ENCODE results near the gene SARNP.
"Not testable (repeated sequence)": the region's sequence is repeated elsewhere in the genome, so short reads cannot be mapped to it uniquely, and the experiment has no call there.

Gene SARNP

GRCh38 chr12:55789171-55789570 lies 28.4 kb downstream of the SARNP start:
- Mint-ChIP-seq H3K4me1 (ENCODE audit: low read depth) (no peaks in the 10 kb centered on the region), H3K36me3 (ENCODE audit: low read depth) (peaks cover 61% of the 10 kb centered on the region), H3K4me3 (no peak overlapping the region), H3K27me3 (no peaks in the 10 kb centered on the region), H3K27ac (no peak overlapping the region), H3K9me3 (no peaks in the 10 kb centered on the region)

- H3K36me3 Mint-ChIP-seq (ENCODE audit: low read depth): peaks cover 61% of the 10 kb centered on the region
- no peak overlapping the region for H3K4me3 Mint-ChIP-seq
- H3K27ac Mint-ChIP-seq: no peak overlapping the region
- no peaks in the 10 kb centered on the region for H3K4me1 Mint-ChIP-seq (ENCODE audit: low read depth)
- no peaks in the 10 kb centered on the region for H3K27me3 Mint-ChIP-seq
- H3K9me3 Mint-ChIP-seq: no peaks in the 10 kb centered on the region
These were observed 29.0 kb downstream of the SARNP start for GRCh38 chr12:55788546-55788945.

- no peaks in the 10 kb centered on the region for H3K27me3 Mint-ChIP-seq
- H3K4me1 Mint-ChIP-seq (ENCODE audit: low read depth): peaks cover 7% of the 10 kb centered on the region
- no peak overlapping the region for H3K27ac Mint-ChIP-seq
- H3K36me3 Mint-ChIP-seq (ENCODE audit: low read depth): peaks cover 60% of the 10 kb centered on the region
- H3K4me3 Mint-ChIP-seq: no peak overlapping the region
- H3K9me3 Mint-ChIP-seq: no peaks in the 10 kb centered on the region
These were observed 36.8 kb downstream of the SARNP start for GRCh38 chr12:55780685-55781084.

- Mint-ChIP-seq H3K27ac (no peak overlapping the region), H3K9me3 (no peaks in the 10 kb centered on the region), H3K4me3 (no peak overlapping the region), H3K27me3 (no peaks in the 10 kb centered on the region), H3K36me3 (ENCODE audit: low read depth) (peaks cover 47% of the 10 kb centered on the region), H3K4me1 (ENCODE audit: low read depth) (peaks cover 7% of the 10 kb centered on the region)
These were observed 39.7 kb downstream of the SARNP start for GRCh38 chr12:55777856-55778255.

- Mint-ChIP-seq H3K27me3 (no peaks in the 10 kb centered on the region), H3K27ac (no peak overlapping the region), H3K36me3 (ENCODE audit: low read depth) (peaks cover 40% of the 10 kb centered on the region), H3K9me3 (no peaks in the 10 kb centered on the region), H3K4me1 (ENCODE audit: low read depth) (peaks cover 4% of the 10 kb centered on the region), H3K4me3 (no peak overlapping the region)
These were observed 45.8 kb downstream of the SARNP start for GRCh38 chr12:55771736-55772135.

GRCh38 chr12:55767156-55767555 lies 50.4 kb downstream of the SARNP start:
- H3K4me1 Mint-ChIP-seq (ENCODE audit: low read depth): peaks cover 2% of the 10 kb centered on the region
- no peak overlapping the region for H3K27ac Mint-ChIP-seq
- H3K9me3 Mint-ChIP-seq: no peaks in the 10 kb centered on the region
- peaks cover 37% of the 10 kb centered on the region for H3K36me3 Mint-ChIP-seq (ENCODE audit: low read depth)
- no peak overlapping the region for H3K4me3 Mint-ChIP-seq
- H3K27me3 Mint-ChIP-seq: no peaks in the 10 kb centered on the region

- no peaks in the 10 kb centered on the region for H3K27me3 Mint-ChIP-seq
- no peaks in the 10 kb centered on the region for H3K9me3 Mint-ChIP-seq
- peaks cover 36% of the 10 kb centered on the region for H3K36me3 Mint-ChIP-seq (ENCODE audit: low read depth)
- no peak overlapping the region for H3K27ac Mint-ChIP-seq
- peaks cover 8% of the 10 kb centered on the region for H3K4me1 Mint-ChIP-seq (ENCODE audit: low read depth)
- no peak overlapping the region for H3K4me3 Mint-ChIP-seq
These were observed 51.7 kb downstream of the SARNP start for GRCh38 chr12:55765736-55766290.

- Mint-ChIP-seq H3K4me3 (no peak overlapping the region), H3K4me1 (ENCODE audit: low read depth) (peaks cover 14% of the 10 kb centered on the region), H3K27me3 (no peaks in the 10 kb centered on the region), H3K36me3 (ENCODE audit: low read depth) (peaks cover 49% of the 10 kb centered on the region), H3K27ac (no peak overlapping the region), H3K9me3 (no peaks in the 10 kb centered on the region)
These were observed 54.9 kb downstream of the SARNP start for GRCh38 chr12:55762646-55763045.

- H3K27me3 Mint-ChIP-seq: no peaks in the 10 kb centered on the region
- no peak overlapping the region for H3K4me3 Mint-ChIP-seq
- peaks cover 16% of the 10 kb centered on the region for H3K4me1 Mint-ChIP-seq (ENCODE audit: low read depth)
- H3K36me3 Mint-ChIP-seq (ENCODE audit: low read depth): peaks cover 51% of the 10 kb centered on the region
- H3K27ac Mint-ChIP-seq: peak overlapping the region; percentile 69
- H3K9me3 Mint-ChIP-seq: no peaks in the 10 kb centered on the region
These were observed 56.9 kb downstream of the SARNP start for GRCh38 chr12:55760663-55761062.

GRCh38 chr12:55758575-55758974 lies 58.9 kb downstream of the SARNP start:
- H3K27ac Mint-ChIP-seq, H3K27me3 Mint-ChIP-seq, H3K4me3 Mint-ChIP-seq, H3K9me3 Mint-ChIP-seq: not testable (repeated sequence)
- Mint-ChIP-seq H3K36me3 (ENCODE audit: low read depth) (peaks cover 58% of the 10 kb centered on the region), H3K4me1 (ENCODE audit: low read depth) (peaks cover 21% of the 10 kb centered on the region)

- H3K4me3 Mint-ChIP-seq: no peak overlapping the region
- peaks cover 64% of the 10 kb centered on the region for H3K36me3 Mint-ChIP-seq (ENCODE audit: low read depth)
- no peaks in the 10 kb centered on the region for H3K9me3 Mint-ChIP-seq
- H3K4me1 Mint-ChIP-seq (ENCODE audit: low read depth): peaks cover 21% of the 10 kb centered on the region
- no peaks in the 10 kb centered on the region for H3K27me3 Mint-ChIP-seq
- no peak overlapping the region for H3K27ac Mint-ChIP-seq
These were observed 59.8 kb downstream of the SARNP start for GRCh38 chr12:55757701-55758100.

- no peaks in the 10 kb centered on the region for H3K27me3 Mint-ChIP-seq
- H3K9me3 Mint-ChIP-seq: no peaks in the 10 kb centered on the region
- H3K36me3 Mint-ChIP-seq (ENCODE audit: low read depth): peaks cover 58% of the 10 kb centered on the region
- H3K27ac Mint-ChIP-seq: peak overlapping the region; percentile 5
- peaks cover 7% of the 10 kb centered on the region for H3K4me1 Mint-ChIP-seq (ENCODE audit: low read depth)
- H3K4me3 Mint-ChIP-seq: no peak overlapping the region
These were observed 62.3 kb downstream of the SARNP start for GRCh38 chr12:55755246-55755645.

GRCh38 chr12:55748230-55748993 lies 69.1 kb downstream of the SARNP start:
- Mint-ChIP-seq H3K27me3 (no peaks in the 10 kb centered on the region), H3K9me3 (no peaks in the 10 kb centered on the region), H3K4me3 (no peak overlapping the region), H3K36me3 (ENCODE audit: low read depth) (peaks cover 18% of the 10 kb centered on the region), H3K4me1 (ENCODE audit: low read depth) (peaks cover 24% of the 10 kb centered on the region), H3K27ac (no peak overlapping the region)

GRCh38 chr12:55746913-55747231 lies 70.7 kb downstream of the SARNP start:
- H3K4me3 Mint-ChIP-seq: no peak overlapping the region
- no peak overlapping the region for H3K27ac Mint-ChIP-seq

GRCh38 chr12:55746174-55746912 lies 71.2 kb downstream of the SARNP start:
- Mint-ChIP-seq H3K4me3 (no peak overlapping the region), H3K4me1 (ENCODE audit: low read depth) (peaks cover 35% of the 10 kb centered on the region), H3K27me3 (no peaks in the 10 kb centered on the region), H3K9me3 (no peaks in the 10 kb centered on the region), H3K27ac (no peak overlapping the region), H3K36me3 (ENCODE audit: low read depth) (peaks cover 8% of the 10 kb centered on the region)

More at GRCh38 chr12:55746913-55747231, 70.7 kb downstream of the SARNP start:
- Mint-ChIP-seq H3K27me3 (no peaks in the 10 kb centered on the region), H3K9me3 (no peaks in the 10 kb centered on the region), H3K4me1 (ENCODE audit: low read depth) (peaks cover 34% of the 10 kb centered on the region), H3K36me3 (ENCODE audit: low read depth) (peaks cover 8% of the 10 kb centered on the region)

Measured in stimulated activated naive CD8-positive, alpha-beta T cell treated with anti-CD3 and anti-CD28 coated beads, Interleukin-15, Interleukin-2, amounts not matched to agents 100 ng/mL and 50 ng/mL, for 24 hours (primary cell).